Testis (tissue), 3 donors: ENCODE measurements around the gene PSD4. TPM values are rescaled to one million over a fixed set of nuclear protein-coding genes. Genes with fewer than 3 reads are reported as not detected.

ENCODE experiments used
- DNase-seq: peaks from one replicate; pipeline ENCODE4 v3.0.0-alpha.2; 2019
- H3K27ac ChIP-seq, 2 donors: fragments of 200-600 bp; sonication (generic); one replicate each; pipeline ENCODE4 v1.5.1; 2019
- H3K27me3 ChIP-seq: fragments of 200-600 bp; sonication (generic); one replicate; pipeline ENCODE4 v1.5.1; 2019
- H3K36me3 ChIP-seq: fragments of 200-600 bp; sonication (generic); one replicate; pipeline ENCODE4 v1.5.1; 2017; ENCODE audit warnings: low read depth; ENCODE audit errors: missing control alignments
- H3K4me1 ChIP-seq: fragments of 200-600 bp; sonication (generic); one replicate; pipeline ENCODE4 v1.5.1; 2019
- H3K4me3 ChIP-seq, 2 donors: fragments of 200-600 bp; sonication (generic); one replicate each; pipeline ENCODE4 v1.5.1; 2017 to 2019
- H3K9me3 ChIP-seq: fragments of 200-600 bp; sonication (generic); one replicate; pipeline ENCODE4 v1.5.1; 2017
- CTCF ChIP-seq, 3 experiments: fragments of 450-650 bp in 2 of 3; fragments of 200-600 bp in 1 of 3; sonication (generic) in 1 of 3; IDR thresholded peaks; one replicate each; pipeline ENCODE4 v1.5.1; 2016 to 2019; ENCODE audit warnings: antibody characterized with exemption in 3 of 3, mild to moderate bottlenecking in 2 of 3, moderate library complexity in 1 of 3
- POLR2A ChIP-seq: fragments of 450-650 bp; IDR thresholded peaks from one replicate; pipeline ENCODE4 v1.6.1; 2017; ENCODE audit warnings: antibody characterized with exemption, mild to moderate bottlenecking, moderate library complexity
- WGBS, 2 donors: methylation state at CpG; one replicate each; pipeline ENCODE4 v1.1.5; 2018; 5-methylcytosine and 5-hydroxymethylcytosine counted together
- intact Hi-C: fragments of 100-400 bp; cut with DNase I; formaldehyde crosslinking; loops from one replicate; pipeline ENCODE4 v1.15.1; 2023; ENCODE audit warnings: low total_unique reads
- polyA plus RNA-seq: library from polyadenylated mRNA; stranded (reverse); fragments of 350-450 nt; fragmentation: Illumina TruSeq; extraction: RNeasy Lipid Tissue Mini Kit (QIAGEN cat#74804); gene quantifications from one replicate; pipeline ENCODE4 v1.2.3, GENCODE V29; 2014; ENCODE audit warnings: low read depth, low replicate concordance; ENCODE audit not compliant: insufficient read depth
- total RNA-seq, 2 donors: library from RNA; depleted of rRNA; stranded (reverse); fragments of >200 nt; gene quantifications; one replicate each; pipeline ENCODE4 v1.2.3, GENCODE V29; 2016

The PSD4 gene
- total and polyA plus RNA-seq, 3 donors from 2014 or later: 18.7 to 35.9 (median 22.8) TPM

GRCh38 chr2:113216891-113217454 lies 43.2 kb downstream of the PSD4 start:
- DNase-seq: no peak
- Histone ChIP-seq H3K27ac (no peak overlapping the region), H3K4me3 (no peak overlapping the region), H3K9me3 (no peaks in the 10 kb centered on the region), H3K36me3 (no peaks in the 10 kb centered on the region), H3K27me3 (no peaks in the 10 kb centered on the region), H3K4me1 (peaks cover 28% of the 10 kb centered on the region)
- intact Hi-C loops: no loop called here
- TF ChIP-seq CTCF (IDR thresholded peaks at IDR 0.05) (no peak), POLR2A (no peak)
- 82 to 83% methylated on average over 5 to 6 of the region's 6 CpGs for WGBS, 2 donors

- no peak for DNase-seq
- no peaks in the 10 kb centered on the region for H3K36me3 ChIP-seq
- intact Hi-C loops: no loop called here
- H3K27ac ChIP-seq: no peak overlapping the region
- no peak for TF ChIP-seq CTCF (IDR thresholded peaks at IDR 0.05)
- TF ChIP-seq POLR2A: no peak
- 76 to 84% methylated on average over 10 to 15 of the region's 15 CpGs for WGBS, 2 donors
- no peaks in the 10 kb centered on the region for H3K27me3 ChIP-seq
- H3K9me3 ChIP-seq: no peaks in the 10 kb centered on the region
- H3K4me1 ChIP-seq: peaks cover 21% of the 10 kb centered on the region
- no peak overlapping the region for H3K4me3 ChIP-seq
These were observed 43.9 kb downstream of the PSD4 start for GRCh38 chr2:113217455-113218282.

- no peak overlapping the region for H3K4me3 ChIP-seq
- no peaks in the 10 kb centered on the region for H3K36me3 ChIP-seq
- 38 to 59% methylated on average over 8 of the region's 8 CpGs for WGBS, 2 donors
- intact Hi-C loops: no loop called here
- TF ChIP-seq CTCF (IDR thresholded peaks at IDR 0.05) (no peak), POLR2A (no peak)
- no peaks in the 10 kb centered on the region for H3K27me3 ChIP-seq
- DNase-seq: peak; percentile 62
- H3K9me3 ChIP-seq: no peaks in the 10 kb centered on the region
- peaks cover 20% of the 10 kb centered on the region for H3K4me1 ChIP-seq
- H3K27ac ChIP-seq: no peak overlapping the region
These were observed 44.7 kb downstream of the PSD4 start for GRCh38 chr2:113218283-113219091.

- H3K27ac ChIP-seq: no peak overlapping the region
- no peak overlapping the region for H3K4me3 ChIP-seq
- H3K4me1 ChIP-seq: peaks cover 20% of the 10 kb centered on the region
- TF ChIP-seq POLR2A (no peak), CTCF (IDR thresholded peaks at IDR 0.05) (no peak)
- no peaks in the 10 kb centered on the region for H3K27me3 ChIP-seq
- no peak for DNase-seq
- intact Hi-C loops: no loop called here
- WGBS, 2 donors: 74 to 85% methylated on average over 2 of the region's 2 CpGs
- H3K36me3 ChIP-seq: no peaks in the 10 kb centered on the region
- H3K9me3 ChIP-seq: no peaks in the 10 kb centered on the region
These were observed 45.3 kb downstream of the PSD4 start for GRCh38 chr2:113219092-113219441.
